ENCODE data around the gene LZTS2.

DNA sequence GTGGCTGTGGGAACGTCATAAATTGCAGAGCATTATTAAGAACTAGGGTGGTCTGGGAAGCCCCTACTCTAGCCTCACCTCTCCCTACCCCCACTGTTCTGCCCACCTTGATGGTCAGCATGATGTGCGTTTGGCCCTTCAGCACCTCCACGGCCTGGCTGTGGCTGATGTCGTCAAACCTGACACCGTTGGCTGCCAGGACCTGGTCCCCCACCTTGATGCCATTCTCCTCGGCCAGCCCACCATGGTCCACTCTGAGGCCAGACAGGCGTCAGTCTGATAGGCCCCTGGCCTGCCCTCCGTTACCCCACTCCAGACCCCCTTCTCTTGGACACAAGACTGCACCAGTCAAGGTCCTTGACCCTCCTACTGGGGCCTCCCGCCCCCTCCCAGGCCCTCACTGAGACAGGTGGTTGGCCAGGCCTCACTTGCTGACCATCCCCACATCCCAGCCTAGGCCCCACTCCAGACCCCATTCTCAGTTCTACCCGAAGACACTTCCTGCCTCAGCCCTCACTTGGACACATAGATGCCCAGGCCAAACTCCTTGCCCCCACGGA, 22.2 kb downstream of the LZTS2 start:
- TF ChIP-seq CTCF (IDR thresholded peaks at IDR 0.05 in 8 of 11, conservative IDR thresholded peaks at IDR 0.05 in 3 of 11), result no peak
- no peak for TF ChIP-seq POLR2AphosphoS5 (IDR thresholded peaks at IDR 0.05)
- no peak for TF ChIP-seq POLR2A (IDR thresholded peaks at IDR 0.05)
